MCF 10A (cell line): Measurements from ENCODE around the gene CYGB. TPM values are rescaled to one million over a fixed set of nuclear protein-coding genes. Genes with fewer than 3 reads are reported as not detected.

Source experiments
- BruUV-seq: library from RNA; stranded (reverse); fragments of 400-500 nt; replicated peaks from 2 replicates; lab custom pipeline; 2021; lab: Mats Ljungman, UMichigan
- CTCF ChIA-PET: fragments of 300-600 bp; sonication (Branson Sonifier 250); formaldehyde crosslinking; extraction: SDS; loops from one replicate; lab custom pipeline; 2021; ENCODE audit warnings: antibody characterized with exemption, inconsistent platforms; lab: Yijun Ruan, JAX
- POLR2A ChIA-PET: fragments of 300-600, 350-650 bp; sonication (Branson Sonifier 250); formaldehyde crosslinking; extraction: SDS; loops from one replicate; lab custom pipeline; 2020; ENCODE audit warnings: antibody characterized with exemption, inconsistent platforms; lab: Yijun Ruan, JAX
- DNase-seq: peaks from one replicate; pipeline ENCODE4 v3.0.0-alpha.2; 2018; ENCODE audit not compliant: unreplicated experiment
- H3K27ac Mint-ChIP-seq: one replicate; pipeline ENCODE4 v1.8.0; 2022; ENCODE audit warnings: mild to moderate bottlenecking, low read depth, mixed read lengths; ENCODE audit not compliant: unreplicated experiment
- H3K27me3 Mint-ChIP-seq: one replicate; pipeline ENCODE4 v1.8.0; 2022; ENCODE audit warnings: mixed read lengths; ENCODE audit not compliant: insufficient read depth, unreplicated experiment
- H3K36me3 Mint-ChIP-seq: one replicate; pipeline ENCODE4 v1.8.0; 2022; ENCODE audit warnings: mild to moderate bottlenecking, moderate library complexity, mixed read lengths; ENCODE audit not compliant: insufficient read depth, unreplicated experiment
- H3K4me1 Mint-ChIP-seq: one replicate; pipeline ENCODE4 v1.8.0; 2022; ENCODE audit warnings: mixed read lengths; ENCODE audit not compliant: insufficient read depth, unreplicated experiment
- H3K4me3 Mint-ChIP-seq: one replicate; pipeline ENCODE4 v1.8.0; 2022; ENCODE audit warnings: mild to moderate bottlenecking, moderate library complexity, mixed read lengths; ENCODE audit not compliant: unreplicated experiment
- H3K9me3 Mint-ChIP-seq: one replicate; pipeline ENCODE4 v1.8.0; 2022; ENCODE audit warnings: mixed read lengths; ENCODE audit not compliant: unreplicated experiment
- CTCF ChIP-seq: fragments of 200-600 bp; IDR thresholded peaks from one replicate; pipeline ENCODE4 v1.8.0; 2022; ENCODE audit warnings: antibody characterized with exemption, mild to moderate bottlenecking; ENCODE audit not compliant: unreplicated experiment
- intact Hi-C: fragments of 100-400 bp; cut with micrococcal nuclease; formaldehyde crosslinking; loops from 2 replicates; pipeline ENCODE4 v1.14.1; 2022
- total RNA-seq: library from RNA; stranded (reverse); gene quantifications from 2 replicates; pipeline ENCODE4 v1.2.3, GENCODE V29; 2022

CYGB gene
- total RNA-seq, 1 experiment from 2014 or later = not detected

DNA sequence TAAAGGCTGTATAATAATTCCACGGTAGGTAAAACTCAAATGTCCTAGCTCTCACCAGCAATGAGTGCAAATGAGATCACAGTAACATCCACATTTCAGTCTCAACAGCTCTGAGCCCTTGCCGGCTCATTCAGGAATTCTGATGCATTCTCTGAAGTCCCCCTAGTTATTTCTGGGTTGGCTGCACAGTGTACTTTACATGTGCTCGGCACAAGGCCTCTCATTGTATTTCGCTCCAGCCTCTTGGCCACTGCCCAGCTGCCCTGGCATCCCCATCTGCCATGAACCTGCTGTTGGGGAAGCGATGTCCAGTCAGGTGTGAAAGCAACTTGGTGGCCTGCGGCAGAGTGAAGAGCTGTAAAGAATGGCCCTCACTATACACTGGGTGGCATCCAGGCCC, 16.6 kb upstream of the CYGB start:
- DNase-seq = no peak
- TF ChIP-seq CTCF = no peak
- Mint-ChIP-seq H3K9me3 (no peaks in the 10 kb centered on the region), H3K4me1 (peaks cover 14% of the 10 kb centered on the region), H3K36me3 (peaks cover 27% of the 10 kb centered on the region), H3K27ac (no peak overlapping the region), H3K4me3 (no peak overlapping the region), H3K27me3 (no peaks in the 10 kb centered on the region)
- BruUV-seq = no TSS peak
- POLR2A ChIA-PET = interaction anchor here (0.6 kb wide), 1 partner anchor 750 kb away, joined by 4 read pairs; no protein-coding TSS in a partner anchor
- CTCF ChIA-PET = no interaction called here
- intact Hi-C loops = loop anchor here (5.0 to 10.0 kb wide), 2 partner anchors 161 to 577 kb away; partner anchors contain the start of genes ACOX1, MXRA7 and TEN1

GRCh38 chr17:76553178-76553908, 15.8 kb upstream of the CYGB start:
- no peak overlapping the region for H3K4me3 Mint-ChIP-seq
- POLR2A ChIA-PET = interaction anchor here (1.0 to 4.5 kb wide), 4 partner anchors 7 to 31 kb away, joined by 3 to 47 read pairs (median 30); a partner anchor contains a TSS
- no peak overlapping the region for H3K27ac Mint-ChIP-seq
- H3K36me3 Mint-ChIP-seq = peaks cover 19% of the 10 kb centered on the region
- BruUV-seq = no TSS peak
- H3K4me1 Mint-ChIP-seq = peaks cover 14% of the 10 kb centered on the region
- CTCF ChIA-PET = interaction anchor here (2.7 kb wide), 1 partner anchor 30 kb away, joined by 11 read pairs; no protein-coding TSS in a partner anchor
- no peaks in the 10 kb centered on the region for H3K9me3 Mint-ChIP-seq
- no peak for TF ChIP-seq CTCF
- DNase-seq = no peak
- intact Hi-C loops = loop anchor here (5.0 to 10.0 kb wide), 2 partner anchors 161 to 576 kb away; partner anchors contain the start of genes ACOX1, MXRA7 and TEN1
- H3K27me3 Mint-ChIP-seq = no peaks in the 10 kb centered on the region

DNA sequence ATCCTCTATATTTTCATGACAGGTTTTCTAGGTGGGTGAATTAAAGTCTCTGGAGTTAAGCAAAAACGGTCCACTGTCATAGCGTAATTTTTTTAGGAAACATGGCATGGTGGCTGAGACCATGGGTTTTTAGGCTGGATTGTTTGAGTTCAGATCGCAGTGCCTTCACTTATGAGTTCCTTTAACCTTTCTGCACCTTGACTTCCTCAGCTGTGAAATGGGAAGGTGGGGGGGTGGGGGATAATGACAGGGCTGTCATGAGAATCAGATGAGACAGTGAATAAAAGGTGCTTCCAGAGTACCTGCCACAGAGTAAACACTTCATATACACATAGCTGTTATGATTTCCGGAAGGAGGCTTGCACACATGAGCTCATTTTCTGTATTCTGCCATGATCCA, 14.2 kb upstream of the CYGB start:
- Mint-ChIP-seq H3K27me3 (no peaks in the 10 kb centered on the region), H3K36me3 (peaks cover 2% of the 10 kb centered on the region), H3K4me1 (peaks cover 14% of the 10 kb centered on the region), H3K27ac (peak overlapping the region; percentile 68), H3K4me3 (no peak overlapping the region), H3K9me3 (no peaks in the 10 kb centered on the region)
- POLR2A ChIA-PET = interaction anchor here (0.6 to 4.5 kb wide), 31 partner anchors 8 to 577 kb away, joined by 3 to 47 read pairs (median 5); partner anchors contain the start of genes METTL23, MFSD11, PRPSAP1 and RHBDF2
- DNase-seq = no peak
- no TSS peak for BruUV-seq
- TF ChIP-seq CTCF = no peak
- intact Hi-C loops = loop anchor here (5.0 to 10.0 kb wide), 2 partner anchors 163 to 574 kb away; partner anchors contain the start of genes ACOX1, MXRA7 and TEN1
- CTCF ChIA-PET = interaction anchor here (2.7 to 2.9 kb wide), 2 partner anchors 22 to 29 kb away, joined by 9 to 11 read pairs; no protein-coding TSS in a partner anchor
